GM15510 (cell line): ENCODE measurements around the gene DNAI7.

Experiments
- POLR2A ChIP-seq: IDR thresholded peaks from 3 replicates; pipeline ENCODE4 v1.6.1; 2011; ENCODE audit warnings: borderline replicate concordance; ENCODE audit not compliant: insufficient read length; ENCODE audit errors: extremely low read depth

The DNAI7 gene

DNA sequence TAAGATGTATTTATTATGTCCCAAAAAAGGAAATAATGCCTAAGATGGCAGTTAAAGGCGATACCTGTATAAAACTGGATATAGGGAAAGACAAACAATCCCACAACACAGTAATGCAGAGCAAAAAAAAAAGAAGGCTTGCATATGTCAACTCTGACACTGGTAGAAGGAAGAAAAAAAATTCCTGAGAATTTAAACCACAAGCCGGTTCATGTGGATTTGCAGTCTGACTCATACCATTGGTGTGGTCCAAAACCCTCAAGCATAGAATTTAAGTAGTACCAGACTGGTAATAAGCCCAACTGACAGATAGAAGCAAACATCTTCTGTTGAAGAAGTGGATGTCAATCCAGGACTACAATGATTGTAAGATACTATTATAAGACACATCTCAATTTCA, 7.2 kb downstream of the DNAI7 start:
- TF ChIP-seq POLR2A: no peak

DNA sequence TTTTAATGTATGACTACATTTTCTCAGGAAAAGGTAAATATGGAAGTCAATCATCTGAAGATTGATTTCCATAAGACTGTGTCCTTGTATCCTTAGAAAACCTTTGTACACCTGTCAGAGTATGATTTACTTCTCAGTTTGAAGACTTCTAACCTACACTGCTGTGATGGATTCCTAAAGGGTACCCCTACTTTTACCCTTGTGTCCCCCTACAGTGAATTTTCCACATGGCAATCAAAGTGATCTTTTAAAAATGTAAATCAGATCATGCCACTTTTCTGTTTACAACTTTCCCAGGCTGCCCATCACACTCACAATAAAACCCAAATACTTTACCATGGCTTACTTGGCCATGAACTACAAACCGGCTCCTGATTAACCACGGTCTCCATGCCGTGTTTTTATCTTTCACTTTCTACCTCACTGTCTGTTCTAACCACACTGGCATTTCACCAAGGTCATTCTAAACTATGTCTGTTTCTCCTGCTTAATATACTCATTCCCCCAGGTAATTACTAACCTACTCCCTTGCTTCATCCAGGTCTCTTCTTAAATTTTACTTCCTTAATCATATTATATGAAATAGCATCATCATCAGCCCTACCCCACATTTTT, 8.1 kb downstream of the DNAI7 start:
- no peak for TF ChIP-seq POLR2A

GRCh38 chr12:25186038-25186787, 8.7 kb downstream of the DNAI7 start:
- TF ChIP-seq POLR2A: no peak

DNA sequence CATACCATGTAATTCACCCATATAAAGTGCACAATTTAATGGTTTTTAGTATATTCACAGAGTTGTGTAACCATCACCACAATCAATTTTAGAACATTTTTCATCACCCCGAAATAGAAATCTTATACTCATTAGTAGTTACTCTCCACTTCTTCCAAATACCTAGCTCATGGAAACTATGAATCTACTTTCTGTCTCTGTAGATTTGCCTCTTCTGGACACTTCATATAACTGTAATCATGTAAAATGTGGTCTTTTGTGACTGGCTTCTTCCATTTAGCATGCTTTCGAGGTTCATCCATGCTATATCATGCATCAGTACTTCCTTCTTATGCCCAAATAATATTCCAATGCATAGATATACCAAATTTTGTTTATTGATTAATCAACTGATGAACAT, 10.8 kb downstream of the DNAI7 start:
- no peak for TF ChIP-seq POLR2A

- no peak for TF ChIP-seq POLR2A
These were observed 12.2 kb downstream of the DNAI7 start for GRCh38 chr12:25182765-25183164.

GRCh38 chr12:25162866-25163265, 32.1 kb downstream of the DNAI7 start:
- no peak for TF ChIP-seq POLR2A

DNA sequence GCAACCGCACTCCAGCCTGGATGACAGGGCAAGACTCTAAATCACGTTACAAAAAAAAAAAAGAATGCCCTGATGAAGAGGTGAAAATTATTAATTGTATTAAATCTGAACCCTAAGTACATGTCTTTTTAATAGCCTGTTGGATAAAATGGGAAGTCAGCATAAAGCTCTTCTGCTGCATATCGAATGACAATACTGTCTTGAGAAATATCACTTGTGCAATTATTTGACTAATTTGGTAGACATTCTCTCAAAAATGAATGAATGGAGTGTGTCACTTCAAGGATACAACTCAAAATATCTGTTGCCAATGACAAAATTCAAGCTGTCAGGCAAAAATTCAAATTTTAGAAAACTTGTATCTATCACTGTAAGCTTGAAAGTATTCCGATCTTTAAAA, 38.9 kb downstream of the DNAI7 start:
- no peak for TF ChIP-seq POLR2A

DNA sequence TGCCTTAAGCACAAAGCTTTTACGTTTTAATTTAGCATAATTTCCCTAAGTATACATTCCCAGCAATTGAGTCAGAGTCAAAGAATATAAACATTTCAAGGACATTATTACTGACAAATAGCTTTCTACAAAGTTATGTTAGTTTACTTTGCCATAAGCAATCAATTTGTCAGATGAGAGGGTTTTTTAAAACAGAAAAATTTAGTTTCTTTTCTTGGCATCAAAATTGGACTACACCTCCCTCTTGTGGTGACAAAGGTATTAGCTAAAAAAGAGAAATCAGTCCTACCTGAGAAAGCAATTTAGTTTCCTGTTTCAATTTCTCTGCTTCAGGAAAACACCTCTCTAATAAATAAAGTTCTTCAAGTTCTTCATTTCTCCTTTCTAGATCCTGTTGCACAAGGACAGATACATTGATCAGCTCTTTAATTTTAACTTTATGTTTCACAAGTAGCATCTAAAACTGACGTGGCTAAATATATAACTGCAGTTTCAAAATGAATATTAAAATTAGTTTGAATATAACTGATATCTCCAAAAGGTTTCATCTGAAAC, 39.9 kb downstream of the DNAI7 start:
- TF ChIP-seq POLR2A: no peak

DNA sequence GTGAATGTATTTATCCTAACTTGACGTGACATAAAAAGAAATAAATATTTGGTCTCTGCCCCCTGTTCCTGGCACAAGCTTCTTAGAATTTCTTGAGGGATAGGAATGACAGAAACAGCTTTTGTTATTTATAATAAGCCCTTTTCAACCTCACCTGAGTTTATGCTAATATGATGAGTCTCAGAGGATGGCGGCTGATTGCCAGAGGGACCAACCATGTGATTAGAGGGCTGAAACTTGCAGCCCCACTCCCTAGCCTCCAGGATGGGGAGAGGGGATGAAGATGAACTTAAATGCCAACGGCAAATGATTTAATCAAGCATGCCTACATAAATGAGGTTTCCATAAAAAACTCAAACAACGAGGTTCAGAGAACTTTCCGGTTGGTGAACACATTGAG, 42.9 kb downstream of the DNAI7 start:
- no peak for TF ChIP-seq POLR2A

DNA sequence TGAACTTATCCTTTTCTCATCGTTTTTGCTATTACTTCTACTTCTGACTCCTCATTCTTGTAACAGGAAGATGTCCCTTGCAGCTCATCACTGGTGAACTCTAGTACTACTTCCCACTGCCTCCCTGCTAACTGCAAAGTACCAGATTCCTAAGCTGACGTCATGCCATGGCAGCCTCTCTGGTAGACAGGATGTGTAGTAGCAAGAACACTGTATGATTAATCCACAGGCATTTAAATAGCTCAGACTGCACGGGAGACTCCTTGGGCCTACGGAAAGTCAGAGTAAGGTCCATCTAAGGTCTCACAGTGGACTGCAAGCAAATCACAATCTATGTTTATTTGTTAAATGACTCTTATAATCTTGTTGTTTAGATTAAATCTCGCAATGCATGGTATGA, 43.5 kb downstream of the DNAI7 start:
- TF ChIP-seq POLR2A: no peak

GRCh38 chr12:25146686-25147085, 48.3 kb downstream of the DNAI7 start:
- no peak for TF ChIP-seq POLR2A

GRCh38 chr12:25135531-25136154, 59.3 kb downstream of the DNAI7 start:
- TF ChIP-seq POLR2A: no peak

GRCh38 chr12:25131270-25131669, 63.7 kb downstream of the DNAI7 start:
- no peak for TF ChIP-seq POLR2A

GRCh38 chr12:25130741-25131188, 64.2 kb downstream of the DNAI7 start:
- no peak for TF ChIP-seq POLR2A

GRCh38 chr12:25126746-25127145, 68.2 kb downstream of the DNAI7 start:
- no peak for TF ChIP-seq POLR2A
